HG03045 (cell line): ENCODE results near the gene ANO2.

Source experiments
- ATAC-seq: cut with Tn5 transposase; IDR thresholded peaks from one replicate; pipeline ENCODE4 v1.9.1; 2021; ENCODE audit warnings: mild to moderate bottlenecking, moderate library complexity; ENCODE audit not compliant: unreplicated experiment

The ANO2 gene

GRCh38 chr12:5921027-5921909, 23.8 kb downstream of the ANO2 start:
- no peak for ATAC-seq

- ATAC-seq, result no peak
Observed at GRCh38 chr12:5916785-5917290, 28.2 kb downstream of the ANO2 start.

- no peak for ATAC-seq
Observed at GRCh38 chr12:5915511-5915910, 29.5 kb downstream of the ANO2 start.

- ATAC-seq, result no peak
Observed at GRCh38 chr12:5914387-5915149, 30.5 kb downstream of the ANO2 start.

- ATAC-seq, result no peak
Observed at GRCh38 chr12:5913387-5913786, 31.7 kb downstream of the ANO2 start.

- no peak for ATAC-seq
Observed at GRCh38 chr12:5912437-5913334, 32.4 kb downstream of the ANO2 start.

GRCh38 chr12:5912011-5912410, 33.0 kb downstream of the ANO2 start:
- no peak for ATAC-seq

- ATAC-seq, result no peak
Observed at GRCh38 chr12:5910790-5911548, 34.1 kb downstream of the ANO2 start.

GRCh38 chr12:5909560-5909959, 35.5 kb downstream of the ANO2 start:
- ATAC-seq, result no peak

- no peak for ATAC-seq
Observed at GRCh38 chr12:5908251-5908650, 36.8 kb downstream of the ANO2 start.

- no peak for ATAC-seq
Observed at GRCh38 chr12:5907807-5908206, 37.3 kb downstream of the ANO2 start.

- ATAC-seq, result no peak
Observed at GRCh38 chr12:5905757-5906156, 39.3 kb downstream of the ANO2 start.

GRCh38 chr12:5904969-5905368, 40.1 kb downstream of the ANO2 start:
- ATAC-seq, result no peak

GRCh38 chr12:5904441-5904840, 40.6 kb downstream of the ANO2 start:
- no peak for ATAC-seq

- no peak for ATAC-seq
Observed at GRCh38 chr12:5902736-5903135, 42.3 kb downstream of the ANO2 start.

GRCh38 chr12:5901416-5901815, 43.6 kb downstream of the ANO2 start:
- no peak for ATAC-seq

- no peak for ATAC-seq
Observed at GRCh38 chr12:5900533-5901205, 44.4 kb downstream of the ANO2 start.

- no peak for ATAC-seq
Observed at GRCh38 chr12:5900076-5900475, 45.0 kb downstream of the ANO2 start.

GRCh38 chr12:5899675-5900074, 45.4 kb downstream of the ANO2 start:
- no peak for ATAC-seq

- ATAC-seq, result no peak
Observed at GRCh38 chr12:5898874-5899273, 46.2 kb downstream of the ANO2 start.
